Right cardiac atrium (tissue), 5 donors: ENCODE measurements around the gene MYBBP1A. TPM values are rescaled to one million over a fixed set of nuclear protein-coding genes. Genes with fewer than 3 reads are reported as not detected.

Experiments
- ATAC-seq, 2 donors: fragments of 200-7000 bp; cut with Tn5 transposase; one replicate each; pipeline versions ENCODE4 v1.8.0 to v1.9.1; 2020; ENCODE audit warnings: moderate library complexity in 2 of 2, mild to moderate bottlenecking in 1 of 2
- DNase-seq, 3 donors: peaks; one replicate each; pipeline ENCODE4 v3.0.0-alpha.2; 2020
- H3K27ac ChIP-seq: one replicate; pipeline ENCODE4 v1.5.1; 2013; ENCODE audit warnings: mild to moderate bottlenecking, low read length, control low read depth, moderate library complexity
- H3K27me3 ChIP-seq: one replicate; pipeline ENCODE4 v1.6.1; 2013; ENCODE audit not compliant: control insufficient read depth, insufficient read depth
- H3K4me1 ChIP-seq: one replicate; pipeline ENCODE4 v1.6.1; 2013; ENCODE audit warnings: low read length; ENCODE audit not compliant: control insufficient read depth, insufficient read depth
- H3K4me3 ChIP-seq: one replicate; pipeline ENCODE4 v1.5.1; 2013; ENCODE audit warnings: low read length, control low read depth
- H3K9me3 ChIP-seq: one replicate; pipeline ENCODE4 v1.6.1; 2013; ENCODE audit warnings: low read length; ENCODE audit not compliant: control insufficient read depth
- WGBS: extraction: QIAGEN DNeasy Blood & Tissue Kit; methylation state at CpG from one replicate; pipeline ENCODE4 v1.1.7; 2013; 5-methylcytosine and 5-hydroxymethylcytosine counted together
- intact Hi-C, 4 donors: fragments of 100-400 bp; cut with DNase I; formaldehyde crosslinking; loops; one replicate each; pipeline versions ENCODE4 v1.11.0 to v1.14.0; 2022 to 2023
- polyA plus RNA-seq: library from polyadenylated mRNA; stranded (reverse); fragments of 200-250 nt; gene quantifications from one replicate; pipeline ENCODE4 v1.2.3, GENCODE V29; 2013
- total RNA-seq, 4 donors: library from RNA; stranded (reverse); fragmentation: NEBNext Ultra II Directional; extraction: Animal tissue kit (Norgen Biotek cat#: 25700); gene quantifications; one replicate each; pipeline ENCODE4 v1.2.1, GENCODE V29; 2021
- donor health status: healthy with polysubstance abuse.
- donor health status: DM: no; HTN: yes; CAD: no.
- donor health status: DM: no; HTN: no; CAD: no.
- donor health status: DM: no; HTN: yes; CAD: no; lungs with severe emphysema.
- donor health status: DM: yes; HTN: yes; CAD: no.

MYBBP1A gene
- total and polyA plus RNA-seq, 5 donors = 15.9 to 28.5 (median 22.1) TPM

- Histone ChIP-seq H3K4me3 (no peak overlapping the region), H3K9me3 (no peaks in the 10 kb centered on the region), H3K27ac (no peak overlapping the region), H3K4me1 (no peaks in the 10 kb centered on the region), H3K27me3 (no peaks in the 10 kb centered on the region)
- no peak for ATAC-seq
- peak in 2 of 3 donors; percentile 9 to 23 for DNase-seq
- intact Hi-C loops = no loop called here
- 86% methylated on average over 17 of the region's 17 CpGs for WGBS
Measured at GRCh38 chr17:4547118-4547906, 7.9 kb downstream of the MYBBP1A start.

DNA sequence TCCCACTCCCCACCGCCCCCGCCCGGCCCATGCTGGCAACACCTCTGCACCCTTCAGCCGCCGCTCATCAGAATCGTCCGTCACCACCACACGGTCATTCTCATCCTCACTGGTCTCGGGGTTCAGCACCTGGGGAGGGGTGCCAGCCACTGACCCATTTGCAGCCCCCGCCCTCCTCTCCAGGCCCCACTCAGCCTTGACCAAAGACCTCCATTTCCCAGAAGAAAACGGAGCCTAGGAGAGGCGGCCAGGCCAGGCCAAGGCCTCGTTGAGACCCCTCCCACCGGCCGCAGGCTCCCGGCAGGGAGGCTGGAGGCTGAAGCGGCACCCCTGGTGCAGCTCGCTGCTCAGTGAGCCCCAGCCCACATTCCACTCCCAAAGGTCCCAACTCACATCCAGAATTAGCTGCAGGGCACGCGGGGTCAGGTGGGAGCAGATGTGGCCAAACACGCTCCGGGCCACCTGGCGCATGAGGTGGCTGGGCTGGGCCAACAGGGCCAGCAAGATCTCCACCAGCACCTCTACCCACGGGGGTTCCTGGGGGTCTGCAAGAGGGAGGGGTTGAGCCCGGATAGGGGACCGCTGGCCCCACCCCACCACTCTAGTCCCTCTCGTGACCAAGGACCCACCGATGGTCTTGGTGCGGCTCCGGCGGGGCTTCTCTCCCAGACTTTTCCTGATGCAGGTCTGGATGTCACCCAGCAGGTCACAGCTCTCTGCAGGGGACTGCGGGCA, 9.8 kb downstream of the MYBBP1A start:
- no peaks in the 10 kb centered on the region for H3K27me3 ChIP-seq
- no peaks in the 10 kb centered on the region for H3K9me3 ChIP-seq
- WGBS = 85% methylated on average over 32 of the region's 32 CpGs
- ATAC-seq = no peak
- H3K27ac ChIP-seq = no peak overlapping the region
- intact Hi-C loops = no loop called here
- H3K4me1 ChIP-seq = no peaks in the 10 kb centered on the region
- no peak overlapping the region for H3K4me3 ChIP-seq
- peak in 1 of 3 donors; percentile 58 for DNase-seq

DNA sequence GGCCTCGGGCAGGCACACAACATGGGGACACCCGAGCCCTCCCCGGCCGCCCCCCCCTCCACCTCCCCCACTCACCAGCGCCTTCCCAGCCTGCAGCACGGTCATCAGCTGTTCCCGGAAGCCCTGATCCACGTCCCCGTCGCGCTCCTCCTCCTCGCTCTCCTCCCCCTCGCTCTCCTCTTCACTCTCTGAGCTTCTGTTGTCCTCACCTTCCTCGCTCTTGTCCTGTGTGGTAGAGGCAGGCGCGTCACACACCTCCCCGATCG, 10.3 kb downstream of the MYBBP1A start:
- H3K4me3 ChIP-seq = no peak overlapping the region
- 77% methylated on average over 18 of the region's 18 CpGs for WGBS
- DNase-seq = no peak
- no peak for ATAC-seq
- H3K4me1 ChIP-seq = no peaks in the 10 kb centered on the region
- H3K27ac ChIP-seq = no peak overlapping the region
- intact Hi-C loops = loop anchor here in 1 of 4 donors (5.0 kb wide), 1 partner anchor 123 kb away; no protein-coding TSS in a partner anchor
- no peaks in the 10 kb centered on the region for H3K27me3 ChIP-seq
- no peaks in the 10 kb centered on the region for H3K9me3 ChIP-seq

GRCh38 chr17:4544135-4544950, 10.8 kb downstream of the MYBBP1A start:
- H3K4me1 ChIP-seq = no peaks in the 10 kb centered on the region
- WGBS = 89% methylated on average over 37 of the region's 37 CpGs
- H3K4me3 ChIP-seq = no peak overlapping the region
- no peaks in the 10 kb centered on the region for H3K9me3 ChIP-seq
- intact Hi-C loops = loop anchor here in 1 of 4 donors (5.0 kb wide), 1 partner anchor 122 kb away; no protein-coding TSS in a partner anchor
- ATAC-seq = no peak
- DNase-seq = peak in 1 of 3 donors; percentile 44
- H3K27ac ChIP-seq = no peak overlapping the region
- no peaks in the 10 kb centered on the region for H3K27me3 ChIP-seq

DNA sequence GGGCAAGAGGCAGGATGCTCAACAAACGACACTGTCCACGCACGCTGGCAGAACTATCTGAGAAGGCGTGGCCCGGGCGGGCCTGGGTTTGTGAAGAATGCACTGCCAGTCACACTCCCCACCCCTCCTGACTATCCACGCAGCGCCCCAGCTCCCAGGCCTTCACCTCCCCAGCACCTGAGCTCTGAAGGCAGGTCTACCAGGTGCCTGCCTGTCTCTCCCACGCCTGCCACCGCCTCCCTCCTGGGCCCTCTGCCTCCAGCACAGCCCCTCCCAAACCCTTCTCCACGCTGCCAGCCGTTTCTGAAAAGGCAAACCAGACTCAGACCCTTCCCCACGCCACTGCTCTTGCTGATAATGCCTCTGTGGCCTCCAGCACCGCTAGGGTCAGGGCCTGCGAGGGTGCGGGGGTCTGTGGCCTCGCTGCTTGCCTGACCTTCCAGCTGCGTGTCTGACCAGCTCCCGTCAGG, 11.6 kb downstream of the MYBBP1A start:
- WGBS = 74% methylated on average over 19 of the region's 19 CpGs
- H3K27me3 ChIP-seq = no peaks in the 10 kb centered on the region
- DNase-seq (peak in 1 of 3 donors; percentile 12), ATAC-seq (no peak)
- intact Hi-C loops = loop anchor here in 1 of 4 donors (5.0 kb wide), 1 partner anchor 121 kb away; no protein-coding TSS in a partner anchor
- no peaks in the 10 kb centered on the region for H3K4me1 ChIP-seq
- no peak overlapping the region for H3K4me3 ChIP-seq
- no peak overlapping the region for H3K27ac ChIP-seq
- no peaks in the 10 kb centered on the region for H3K9me3 ChIP-seq

DNA sequence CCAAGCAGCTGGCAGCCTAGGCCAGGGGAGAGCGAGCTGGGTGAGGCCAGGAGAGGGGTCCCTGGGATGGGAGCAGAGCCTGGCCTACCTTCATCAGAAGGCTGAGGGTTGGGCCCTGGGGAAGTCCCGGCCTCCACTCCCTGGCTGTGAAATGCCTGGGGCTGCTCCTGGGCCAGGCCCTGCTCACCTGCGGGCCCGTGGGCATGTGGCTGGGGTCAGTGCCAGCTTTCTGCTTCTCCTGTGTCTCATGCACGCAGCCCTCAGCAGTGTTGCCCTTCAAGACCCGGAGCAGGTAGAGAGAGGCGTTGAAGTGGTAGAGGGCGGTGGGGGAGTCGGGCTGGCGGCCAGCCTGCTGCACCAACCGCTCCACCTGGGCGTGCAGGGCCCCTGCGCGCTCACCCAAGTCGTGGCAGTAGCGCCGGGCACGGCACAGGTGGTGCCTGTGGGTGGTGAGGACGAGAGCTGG, 12.4 kb downstream of the MYBBP1A start:
- DNase-seq (peak in 1 of 3 donors; percentile 19), ATAC-seq (no peak)
- H3K4me1 ChIP-seq = peaks cover under 1% of the 10 kb centered on the region
- no peaks in the 10 kb centered on the region for H3K9me3 ChIP-seq
- no peak overlapping the region for H3K4me3 ChIP-seq
- H3K27me3 ChIP-seq = no peaks in the 10 kb centered on the region
- intact Hi-C loops = loop anchor here in 1 of 4 donors (5.0 kb wide), 1 partner anchor 120 kb away; no protein-coding TSS in a partner anchor
- H3K27ac ChIP-seq = no peak overlapping the region
- 96% methylated on average over 19 of the region's 19 CpGs for WGBS

- peaks cover 6% of the 10 kb centered on the region for H3K4me1 ChIP-seq
- no peak for ATAC-seq
- no peaks in the 10 kb centered on the region for H3K27me3 ChIP-seq
- H3K4me3 ChIP-seq = no peak overlapping the region
- DNase-seq = peak in 2 of 3 donors; percentile 12 to 48
- WGBS = 91% methylated on average over 14 of the region's 14 CpGs
- no peak overlapping the region for H3K27ac ChIP-seq
- intact Hi-C loops = loop anchor here in 1 of 4 donors (5.0 kb wide), 1 partner anchor 120 kb away; no protein-coding TSS in a partner anchor
- no peaks in the 10 kb centered on the region for H3K9me3 ChIP-seq
Measured at GRCh38 chr17:4542003-4542725, 13.0 kb downstream of the MYBBP1A start.

- Histone ChIP-seq H3K9me3 (no peaks in the 10 kb centered on the region), H3K27ac (no peak overlapping the region), H3K4me1 (peaks cover 12% of the 10 kb centered on the region), H3K4me3 (no peak overlapping the region), H3K27me3 (no peaks in the 10 kb centered on the region)
- ATAC-seq (peak in 1 of 2 donors; percentile 0), DNase-seq (peak; percentile 22 to 71 (median 64))
- intact Hi-C loops = loop anchor here in 1 of 4 donors (5.0 kb wide), 1 partner anchor 119 kb away; no protein-coding TSS in a partner anchor
- 72% methylated on average over 29 of the region's 29 CpGs for WGBS
Measured at GRCh38 chr17:4541328-4542002, 13.7 kb downstream of the MYBBP1A start.

DNA sequence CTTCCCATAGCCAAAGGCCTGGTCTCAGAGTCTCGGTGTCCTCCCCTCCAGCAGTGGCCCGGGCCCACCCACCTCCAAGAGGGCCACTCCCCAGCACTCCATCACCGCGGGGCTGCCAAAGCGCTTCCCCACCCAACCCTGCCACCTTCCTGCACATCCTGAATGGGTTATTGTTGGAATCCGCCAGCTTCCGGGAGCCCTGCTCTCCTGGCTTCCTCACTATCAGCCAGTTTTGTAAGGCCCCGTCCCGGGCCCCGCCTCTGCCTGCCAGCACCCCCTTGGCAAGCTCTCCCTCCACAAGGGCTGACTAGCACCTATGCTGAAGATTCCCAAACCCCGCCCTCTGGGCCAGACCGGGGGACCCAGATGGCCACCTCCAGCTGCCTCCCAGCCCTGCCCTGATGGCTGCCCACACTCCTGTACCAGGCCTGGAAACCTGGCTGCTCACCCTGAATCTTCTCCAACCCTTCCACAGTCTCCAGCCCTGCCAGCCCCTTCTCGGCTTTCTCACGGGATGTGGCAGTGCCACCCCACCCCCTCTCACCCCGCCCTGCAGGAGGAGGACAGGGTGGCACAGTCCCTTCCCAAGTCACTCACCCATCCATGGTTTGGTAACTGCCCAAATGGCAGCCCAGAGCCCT, 14.4 kb downstream of the MYBBP1A start:
- H3K4me1 ChIP-seq = peaks cover 16% of the 10 kb centered on the region
- no peaks in the 10 kb centered on the region for H3K9me3 ChIP-seq
- no peaks in the 10 kb centered on the region for H3K27me3 ChIP-seq
- peak overlapping the region; percentile 23 for H3K27ac ChIP-seq
- intact Hi-C loops = loop anchor here in 1 of 4 donors (5.0 kb wide), 1 partner anchor 119 kb away; no protein-coding TSS in a partner anchor
- no peak overlapping the region for H3K4me3 ChIP-seq
- WGBS = 71% methylated on average over 15 of the region's 15 CpGs
- ATAC-seq (peak; percentile 36 to 58), DNase-seq (peak; percentile 62 to 85 (median 77))
